Activated T-helper 17 cell treated with anti-CD3 and anti-CD28 coated beads, Interleukin-2, amount 50 U/mL, for 72 hours (primary cell): Measurements from ENCODE around the gene UGT1A8. TPM values are rescaled to one million over a fixed set of nuclear protein-coding genes. Genes with fewer than 3 reads are reported as not detected.
"Not testable (repeated sequence)": the region's sequence is repeated elsewhere in the genome, so short reads cannot be mapped to it uniquely, and the experiment has no call there.

ENCODE experiments used
- ATAC-seq: fragments of 150-1000 bp; cut with Tn5 transposase; replicated peaks from 2 replicates; pipeline ENCODE4 v1.10.0; 2021; ENCODE audit warnings: mild to moderate bottlenecking, moderate library complexity
- H3K27ac Mint-ChIP-seq: one replicate; pipeline ENCODE4 v1.8.0; 2022; ENCODE audit warnings: mixed read lengths
- H3K27me3 Mint-ChIP-seq: one replicate; pipeline ENCODE4 v1.8.0; 2022; ENCODE audit warnings: mixed read lengths
- H3K36me3 Mint-ChIP-seq: one replicate; pipeline ENCODE4 v1.8.0; 2022; ENCODE audit warnings: low read depth, mild to moderate bottlenecking, mixed read lengths
- H3K4me1 Mint-ChIP-seq: one replicate; pipeline ENCODE4 v1.8.0; 2022; ENCODE audit warnings: mixed read lengths
- H3K4me3 Mint-ChIP-seq: one replicate; pipeline ENCODE4 v1.8.0; 2022; ENCODE audit warnings: mild to moderate bottlenecking, mixed read lengths
- H3K9me3 Mint-ChIP-seq: one replicate; pipeline ENCODE4 v1.8.0; 2022; ENCODE audit warnings: mixed read lengths
- total RNA-seq, 2 donors: library from RNA; stranded (reverse); gene quantifications; one replicate each; pipeline ENCODE4 v1.2.3, GENCODE V29; 2022

Gene UGT1A8
- total RNA-seq, 2 donors from 2014 or later: 0.42 TPM; not detected in 1

DNA sequence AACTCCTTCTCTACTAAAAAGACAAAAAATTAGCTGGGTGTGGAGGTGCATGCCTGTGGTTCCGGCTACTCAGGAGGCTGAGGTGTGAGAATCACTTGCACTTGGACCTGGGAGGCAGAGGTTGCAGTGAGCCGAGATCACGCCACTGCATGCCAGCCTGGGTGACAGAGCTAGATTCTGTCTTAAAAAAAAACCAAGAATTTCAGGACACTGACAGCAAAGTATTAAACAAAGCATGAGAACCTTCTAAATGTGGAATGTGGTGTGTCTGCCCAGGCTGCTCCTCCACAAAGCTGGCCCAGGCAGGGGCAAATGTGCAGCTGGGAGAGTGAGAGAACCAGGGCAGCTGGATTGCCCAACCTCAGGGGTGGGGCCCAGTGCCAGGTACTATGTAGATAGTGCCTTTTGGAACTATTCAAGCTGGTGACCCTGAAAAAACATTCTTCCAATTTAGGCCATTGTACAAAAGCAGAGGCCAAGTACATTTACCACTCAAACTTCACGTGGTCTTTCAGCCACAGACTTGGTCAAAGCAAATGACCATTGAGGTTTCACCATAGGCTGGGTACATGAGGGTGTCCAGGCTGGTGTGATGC, 88.6 kb downstream of the UGT1A8 start:
- no peak overlapping the region for H3K4me3 Mint-ChIP-seq
- no peak for ATAC-seq
- peaks cover 5% of the 10 kb centered on the region for H3K9me3 Mint-ChIP-seq
- H3K4me1 Mint-ChIP-seq: no peaks in the 10 kb centered on the region
- H3K36me3 Mint-ChIP-seq: no peaks in the 10 kb centered on the region
- no peak overlapping the region for H3K27ac Mint-ChIP-seq
- H3K27me3 Mint-ChIP-seq: peaks cover 34% of the 10 kb centered on the region

DNA sequence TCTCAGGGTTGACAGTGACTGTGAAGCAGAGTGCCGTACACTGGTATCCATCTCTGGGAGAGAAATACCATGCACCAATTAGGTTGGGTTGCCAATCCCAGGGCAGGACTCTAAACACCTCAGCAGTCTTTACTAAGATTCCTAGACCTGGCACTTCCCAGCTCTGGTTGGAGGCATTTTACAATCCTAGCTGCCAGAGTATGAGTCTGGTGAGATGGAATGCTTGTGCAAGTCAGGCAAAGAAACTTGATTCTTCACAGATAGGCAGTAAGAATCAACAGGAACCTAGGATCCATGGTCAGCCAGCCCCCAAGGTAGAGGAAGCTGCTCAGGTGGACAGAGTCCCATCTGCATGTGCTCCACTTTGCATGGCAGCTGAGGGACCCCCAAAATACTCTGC, 89.3 kb downstream of the UGT1A8 start:
- Mint-ChIP-seq H3K27me3 (peaks cover 40% of the 10 kb centered on the region), H3K27ac (no peak overlapping the region), H3K9me3 (peaks cover 5% of the 10 kb centered on the region), H3K4me3 (no peak overlapping the region), H3K4me1 (no peaks in the 10 kb centered on the region), H3K36me3 (no peaks in the 10 kb centered on the region)
- ATAC-seq: no peak

DNA sequence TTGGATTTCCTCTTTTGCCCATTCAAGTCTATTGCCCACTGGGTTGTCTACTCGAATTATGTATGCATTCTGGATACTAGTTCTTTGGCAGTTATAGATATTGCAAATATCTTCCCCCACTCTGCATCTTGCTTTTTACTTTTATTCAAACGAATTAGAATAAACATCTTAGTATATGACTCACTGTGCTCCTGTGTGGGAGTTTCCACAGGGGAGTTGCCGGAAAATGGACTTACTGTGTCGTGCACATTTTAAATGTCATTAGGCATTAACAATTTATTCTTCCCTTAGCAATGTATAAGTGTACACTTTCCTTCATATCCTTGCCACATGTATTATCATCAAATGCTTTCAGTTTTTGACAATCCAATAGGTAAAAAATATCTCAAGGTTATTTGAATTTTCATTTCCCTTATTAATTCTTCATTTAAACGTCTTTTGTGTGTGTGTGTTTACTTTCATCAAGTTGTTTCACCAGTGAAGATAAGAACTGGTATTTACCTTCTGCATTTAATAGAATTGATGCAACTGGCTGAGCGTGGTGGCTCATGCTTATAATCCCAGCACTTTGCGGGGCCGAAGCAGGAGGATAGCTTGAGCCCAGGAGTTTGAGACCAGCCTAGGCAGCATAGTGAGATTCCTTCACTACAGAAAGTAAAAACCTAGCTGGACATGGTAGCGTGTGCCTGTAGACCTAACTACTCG, 90.7 kb downstream of the UGT1A8 start:
- Mint-ChIP-seq H3K27me3 (peaks cover 47% of the 10 kb centered on the region), H3K27ac (no peak overlapping the region), H3K4me3 (no peak overlapping the region), H3K9me3 (peaks cover 5% of the 10 kb centered on the region), H3K36me3 (no peaks in the 10 kb centered on the region), H3K4me1 (no peaks in the 10 kb centered on the region)
- ATAC-seq: no peak

DNA sequence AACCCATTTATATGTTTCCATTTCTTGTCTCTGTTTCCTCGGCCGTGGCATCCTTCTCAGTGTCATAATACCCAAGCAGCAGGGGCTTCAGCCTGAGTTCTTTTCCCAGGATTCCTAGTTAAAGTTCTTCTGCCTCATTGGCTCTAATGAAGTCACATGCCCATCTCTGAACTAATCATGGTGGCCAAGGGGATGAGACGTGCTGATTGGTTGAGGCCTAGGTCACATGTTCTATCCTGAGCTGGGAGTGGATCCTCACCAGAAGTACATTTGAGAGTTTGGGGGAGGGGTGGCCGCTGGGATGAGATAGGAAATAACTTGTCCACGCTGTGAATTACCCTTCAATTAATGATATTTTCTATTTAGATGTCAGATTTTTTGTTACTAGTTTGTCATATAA, 91.5 kb downstream of the UGT1A8 start:
- Mint-ChIP-seq H3K36me3 (no peaks in the 10 kb centered on the region), H3K4me3 (no peak overlapping the region), H3K27me3 (peaks cover 54% of the 10 kb centered on the region), H3K4me1 (no peaks in the 10 kb centered on the region), H3K27ac (no peak overlapping the region), H3K9me3 (peaks cover 4% of the 10 kb centered on the region)
- no peak for ATAC-seq

DNA sequence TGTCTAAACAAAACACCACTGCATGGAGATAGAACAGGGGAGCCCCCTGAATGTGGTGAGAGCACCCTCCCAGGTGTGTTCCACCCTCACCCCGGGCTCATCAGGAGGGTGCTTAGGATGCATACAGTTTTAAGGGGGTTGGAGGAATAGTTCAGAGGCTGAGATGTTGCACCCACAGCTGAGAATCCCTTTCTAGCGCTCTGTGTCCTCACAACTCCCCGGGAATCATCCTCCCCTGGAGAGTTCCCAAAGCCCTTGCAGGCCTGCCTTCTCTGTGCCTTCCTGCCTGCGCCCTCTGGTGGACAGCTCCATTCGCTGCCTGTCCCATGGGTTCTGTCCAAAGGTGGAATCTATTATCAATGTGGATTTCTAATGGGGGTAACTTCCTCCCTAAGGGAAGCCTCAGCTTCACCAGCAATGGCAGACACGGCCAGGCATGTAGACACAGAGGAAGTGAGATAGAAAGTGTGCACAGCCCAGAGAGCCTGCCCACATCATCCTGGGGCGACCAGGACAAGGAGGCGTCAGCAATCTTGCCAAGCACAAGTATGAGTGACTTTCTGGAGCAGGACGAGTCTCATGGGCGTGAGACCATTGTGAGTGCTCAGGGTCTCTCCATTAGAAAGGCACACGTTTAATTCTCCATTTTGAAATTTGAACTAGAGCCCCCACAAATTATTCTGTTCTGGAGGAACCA, 94.0 kb downstream of the UGT1A8 start:
- Mint-ChIP-seq H3K27ac (no peak overlapping the region), H3K4me3 (no peak overlapping the region), H3K27me3 (peaks cover 56% of the 10 kb centered on the region), H3K4me1 (no peaks in the 10 kb centered on the region), H3K9me3 (no peaks in the 10 kb centered on the region), H3K36me3 (no peaks in the 10 kb centered on the region)
- peak; percentile 66 for ATAC-seq

DNA sequence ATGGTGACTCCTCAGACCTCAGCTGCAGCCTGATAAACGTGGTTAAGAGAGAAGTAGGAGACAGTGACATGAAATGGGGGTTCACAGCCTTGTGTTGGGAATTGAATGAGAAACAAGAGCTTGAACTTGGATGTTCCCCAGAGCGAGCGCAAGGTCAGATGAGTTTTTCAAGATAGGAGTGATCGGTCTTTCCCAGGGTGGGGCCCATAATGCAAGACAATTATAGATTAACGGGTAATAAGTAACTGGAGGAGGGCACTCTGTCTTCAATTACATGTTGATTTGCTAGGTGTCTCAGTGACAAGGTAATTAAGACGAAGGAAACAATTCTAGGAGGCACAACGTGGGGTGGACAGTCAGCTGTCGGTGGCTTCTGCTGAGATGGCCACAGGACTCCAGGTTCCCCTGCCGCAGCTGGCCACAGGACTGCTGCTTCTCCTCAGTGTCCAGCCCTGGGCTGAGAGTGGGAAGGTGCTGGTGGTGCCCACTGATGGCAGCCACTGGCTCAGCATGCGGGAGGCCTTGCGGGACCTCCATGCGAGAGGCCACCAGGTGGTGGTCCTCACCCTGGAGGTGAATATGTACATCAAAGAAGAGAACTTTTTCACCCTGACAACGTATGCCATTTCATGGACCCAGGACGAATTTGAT, 95.3 kb downstream of the UGT1A8 start, which contains the start of gene UGT1A5:
TSS of gene UGT1A5 (plus strand) at position 297 of the 651 bp plus-strand sequence. CDS start at position 382, 85 bp downstream.
- Mint-ChIP-seq H3K9me3 (no peaks in the 10 kb centered on the region), H3K27ac (no peak within 1 kb of the TSS), H3K4me1 (no peaks in the 10 kb centered on the region), H3K27me3 (peaks cover 57% of the 10 kb centered on the region), H3K36me3 (no peaks in the 10 kb centered on the region), H3K4me3 (no peak within 1 kb of the TSS)
- no peak for ATAC-seq

DNA sequence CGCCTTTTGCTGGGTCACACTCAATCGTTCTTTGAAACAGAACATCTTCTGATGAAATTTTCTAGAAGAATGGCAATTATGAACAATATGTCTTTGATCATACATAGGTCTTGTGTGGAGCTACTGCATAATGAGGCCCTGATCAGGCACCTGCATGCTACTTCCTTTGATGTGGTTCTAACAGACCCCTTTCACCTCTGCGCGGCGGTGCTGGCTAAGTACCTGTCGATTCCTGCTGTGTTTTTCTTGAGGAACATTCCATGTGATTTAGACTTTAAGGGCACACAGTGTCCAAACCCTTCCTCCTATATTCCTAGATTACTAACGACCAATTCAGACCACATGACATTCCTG, 95.8 kb downstream of the UGT1A8 start:
- Mint-ChIP-seq H3K4me3 (no peak overlapping the region), H3K27ac (no peak overlapping the region), H3K9me3 (no peaks in the 10 kb centered on the region), H3K27me3 (peaks cover 55% of the 10 kb centered on the region), H3K36me3 (no peaks in the 10 kb centered on the region), H3K4me1 (no peaks in the 10 kb centered on the region)
- no peak for ATAC-seq

DNA sequence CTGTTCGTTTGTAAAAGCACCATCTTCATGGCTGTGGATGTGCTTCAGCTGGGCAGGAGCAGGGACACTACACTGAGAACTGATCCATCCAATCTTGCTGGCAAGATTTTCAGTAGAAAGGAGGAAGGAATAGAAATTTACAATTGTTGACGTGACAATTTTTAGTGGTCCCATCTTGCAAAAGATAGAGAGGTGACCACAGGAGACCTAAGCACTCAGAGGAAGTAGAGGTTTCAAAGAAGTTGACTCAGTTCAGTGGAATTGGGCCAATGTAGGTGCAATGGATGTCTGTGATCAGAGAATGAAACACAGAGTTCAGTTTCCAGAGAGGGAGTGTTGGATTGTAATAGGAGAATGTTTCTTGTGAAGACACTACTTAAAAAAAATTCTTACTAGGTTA, 96.7 kb downstream of the UGT1A8 start:
- ATAC-seq: no peak
- H3K4me3 Mint-ChIP-seq: no peak overlapping the region
- no peaks in the 10 kb centered on the region for H3K9me3 Mint-ChIP-seq
- H3K4me1 Mint-ChIP-seq: no peaks in the 10 kb centered on the region
- H3K27me3 Mint-ChIP-seq: peaks cover 53% of the 10 kb centered on the region
- no peaks in the 10 kb centered on the region for H3K36me3 Mint-ChIP-seq
- H3K27ac Mint-ChIP-seq: no peak overlapping the region

DNA sequence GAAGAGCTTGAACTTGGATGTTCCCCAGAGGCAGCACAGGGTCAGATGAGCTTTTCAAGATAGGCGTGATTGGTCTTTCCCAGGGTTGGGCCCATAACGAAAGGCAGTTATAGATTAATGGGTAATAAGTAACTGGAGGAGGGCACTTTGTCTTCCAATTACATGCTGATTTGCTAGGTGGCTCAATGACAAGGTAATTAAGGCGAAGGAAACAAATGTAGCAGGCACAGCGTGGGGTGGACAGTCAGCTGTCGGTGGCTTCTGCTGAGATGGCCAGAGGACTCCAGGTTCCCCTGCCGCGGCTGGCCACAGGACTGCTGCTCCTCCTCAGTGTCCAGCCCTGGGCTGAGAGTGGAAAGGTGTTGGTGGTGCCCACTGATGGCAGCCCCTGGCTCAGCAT, 101.1 kb downstream of the UGT1A8 start, which contains the start of gene UGT1A4:
TSS of gene UGT1A4 (plus strand) at position 185 of the 400 bp plus-strand sequence. CDS start at position 270, 85 bp downstream.
- H3K4me1 Mint-ChIP-seq: no peaks in the 10 kb centered on the region
- no peak for ATAC-seq
- no peaks in the 10 kb centered on the region for H3K36me3 Mint-ChIP-seq
- peaks cover 40% of the 10 kb centered on the region for H3K27me3 Mint-ChIP-seq
- no peak within 1 kb of the TSS for H3K27ac Mint-ChIP-seq
- no peaks in the 10 kb centered on the region for H3K9me3 Mint-ChIP-seq
- H3K4me3 Mint-ChIP-seq: no peak within 1 kb of the TSS

DNA sequence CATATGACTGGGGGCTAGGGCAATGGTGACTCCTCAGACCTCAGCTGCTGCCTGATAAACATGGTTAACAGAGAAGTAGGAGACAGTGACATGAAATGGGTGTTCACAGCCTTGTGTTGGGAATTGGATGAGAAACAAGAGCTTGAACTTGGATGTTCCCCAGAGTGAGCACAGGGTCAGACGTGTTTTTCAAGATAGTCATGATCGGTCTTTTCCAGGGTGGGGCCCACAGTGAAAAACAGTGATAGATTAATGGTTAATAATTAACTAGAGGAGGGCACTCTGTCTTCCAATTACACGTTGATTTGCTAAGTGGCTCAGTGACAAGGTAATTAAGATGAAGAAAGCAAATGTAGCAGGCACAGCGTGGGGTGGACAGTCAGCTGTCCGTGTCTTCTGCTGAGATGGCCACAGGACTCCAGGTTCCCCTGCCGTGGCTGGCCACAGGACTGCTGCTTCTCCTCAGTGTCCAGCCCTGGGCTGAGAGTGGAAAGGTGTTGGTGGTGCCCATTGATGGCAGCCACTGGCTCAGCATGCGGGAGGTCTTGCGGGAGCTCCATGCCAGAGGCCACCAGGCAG, 111.4 kb downstream of the UGT1A8 start, which contains the start of gene UGT1A3:
TSS of gene UGT1A3 (plus strand) at position 320 of the 579 bp plus-strand sequence. CDS start at position 405, 85 bp downstream.
- no peak within 1 kb of the TSS for H3K4me3 Mint-ChIP-seq
- no peaks in the 10 kb centered on the region for H3K4me1 Mint-ChIP-seq
- H3K27me3 Mint-ChIP-seq: peaks cover 27% of the 10 kb centered on the region
- H3K9me3 Mint-ChIP-seq: no peaks in the 10 kb centered on the region
- no peak within 1 kb of the TSS for H3K27ac Mint-ChIP-seq
- no peaks in the 10 kb centered on the region for H3K36me3 Mint-ChIP-seq
- ATAC-seq: no peak

DNA sequence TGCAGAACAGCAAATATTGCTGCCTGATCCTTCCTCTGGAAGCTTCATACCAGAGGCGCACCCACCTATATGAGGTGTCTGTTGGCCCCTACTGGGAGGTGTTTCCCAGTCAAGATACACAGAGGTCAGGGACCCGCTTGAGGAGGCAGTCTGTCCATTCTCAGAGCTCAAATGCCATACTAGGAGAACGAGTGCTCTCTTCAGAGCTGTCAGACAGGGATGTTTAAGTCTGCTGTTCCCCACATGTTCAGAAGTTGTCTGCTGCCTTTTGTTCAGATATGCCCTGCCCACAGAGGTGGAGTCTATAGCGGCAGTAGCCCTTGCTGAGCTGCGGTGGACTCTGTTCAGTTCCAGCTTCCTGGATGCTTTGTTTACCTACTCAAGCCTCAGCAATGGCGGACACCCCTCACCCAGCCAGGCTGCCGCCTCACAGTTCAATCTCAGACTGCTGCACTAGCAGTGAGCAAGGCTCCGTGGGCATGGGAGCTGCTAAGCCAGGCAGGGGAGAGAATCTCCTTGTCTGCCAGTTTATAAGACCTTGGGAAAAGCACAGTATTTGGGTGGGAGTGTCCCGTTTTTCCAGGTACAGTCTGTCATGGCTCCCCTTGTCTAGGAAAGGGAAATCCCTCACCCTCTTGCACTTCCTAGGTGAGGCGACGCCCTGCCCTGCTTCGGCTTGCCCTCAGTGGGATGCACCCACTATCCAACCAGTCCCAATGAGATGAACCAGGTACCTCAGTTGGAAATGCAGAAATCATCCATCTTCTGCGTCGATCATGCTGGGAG, 119.6 kb downstream of the UGT1A8 start:
- H3K4me1 Mint-ChIP-seq: not testable (repeated sequence)

DNA sequence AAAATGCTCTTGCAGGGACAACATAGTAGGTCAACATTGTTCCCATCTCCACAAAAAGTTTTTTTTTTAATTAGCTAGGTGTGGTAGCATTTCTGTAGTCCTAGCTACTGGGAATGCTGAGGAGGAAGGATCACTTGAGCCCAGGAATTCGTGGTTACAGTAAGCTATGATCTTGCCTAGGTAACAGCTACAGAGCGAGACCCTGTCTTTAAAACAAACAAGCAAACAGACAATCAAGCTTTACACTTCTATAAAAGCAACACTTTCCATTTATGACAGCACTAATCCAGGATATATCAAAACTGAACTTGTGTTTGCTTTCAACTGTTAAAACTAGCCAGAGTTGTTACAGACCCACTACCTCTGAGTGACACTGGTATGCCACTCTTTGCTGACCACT, 123.4 kb downstream of the UGT1A8 start:
- ATAC-seq: no peak
- Mint-ChIP-seq H3K4me3 (no peak overlapping the region), H3K36me3 (no peaks in the 10 kb centered on the region), H3K27ac (no peak overlapping the region), H3K4me1 (no peaks in the 10 kb centered on the region), H3K9me3 (no peaks in the 10 kb centered on the region), H3K27me3 (peaks cover 21% of the 10 kb centered on the region)

More for the DNA sequence above, 119.6 kb downstream of the UGT1A8 start:
- H3K4me3 Mint-ChIP-seq, H3K9me3 Mint-ChIP-seq, H3K36me3 Mint-ChIP-seq, H3K27ac Mint-ChIP-seq, ATAC-seq: not testable (repeated sequence)
- H3K27me3 Mint-ChIP-seq: peaks cover 38% of the 10 kb centered on the region

DNA sequence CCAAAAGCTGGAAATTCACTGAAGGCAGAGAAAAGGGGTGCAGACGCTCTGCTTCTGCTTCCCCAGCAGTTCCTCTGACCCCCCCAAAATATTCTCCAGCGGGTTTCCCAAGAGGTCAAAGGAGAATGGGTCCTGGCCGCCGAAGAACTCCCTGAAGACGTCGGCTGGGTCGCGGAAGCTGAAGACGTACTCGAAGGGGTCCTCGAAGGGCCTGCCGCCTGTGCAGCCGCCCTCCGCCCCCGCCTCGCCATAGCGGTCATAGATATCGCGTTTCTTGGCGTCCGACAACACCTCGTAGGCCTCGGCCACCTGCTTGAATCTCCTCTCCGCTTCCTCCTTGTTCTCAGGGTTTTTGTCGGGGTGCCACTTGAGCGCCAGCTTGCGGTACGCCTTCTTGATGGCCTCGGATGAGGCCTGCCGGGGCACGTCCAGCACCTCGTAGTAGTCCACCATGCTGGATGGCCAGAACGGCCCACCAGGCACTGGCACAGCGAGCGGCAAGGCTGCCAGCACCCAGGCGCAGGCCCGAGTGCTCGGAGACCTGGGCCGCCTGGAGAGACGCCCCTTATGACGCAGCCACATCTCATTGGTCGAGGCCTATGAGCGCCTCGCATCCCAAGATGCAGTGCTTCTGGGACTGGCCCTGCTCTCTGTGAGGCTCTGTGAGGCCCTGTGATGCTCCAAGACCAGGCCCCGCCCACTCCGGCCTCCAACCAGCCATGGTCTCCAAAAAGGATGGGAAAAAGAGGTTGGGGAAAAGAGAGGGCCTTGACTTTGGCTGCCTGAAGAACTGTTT, 126.2 kb downstream of the UGT1A8 start:
- Mint-ChIP-seq H3K4me3 (no peak overlapping the region), H3K27ac (no peak overlapping the region), H3K4me1 (no peaks in the 10 kb centered on the region), H3K36me3 (no peaks in the 10 kb centered on the region), H3K27me3 (peaks cover 22% of the 10 kb centered on the region), H3K9me3 (no peaks in the 10 kb centered on the region)
- ATAC-seq: no peak
